Activated CD8-positive, alpha-beta memory T cell treated with anti-CD3 and anti-CD28 coated beads for 24 hours (primary cell): ENCODE measurements around the gene DES.

ENCODE experiments used
- DNase-seq: peaks from one replicate; pipeline ENCODE4 v3.0.0-alpha.2; 2020

The DES gene

GRCh38 chr2:219441451-219442255 is 23.5 kb downstream of the DES start:
- peak; percentile 69 for DNase-seq

GRCh38 chr2:219442256-219443015 is 24.3 kb downstream of the DES start:
- DNase-seq: no peak

GRCh38 chr2:219443016-219443696 is 25.0 kb downstream of the DES start:
- no peak for DNase-seq

GRCh38 chr2:219443697-219444023 is 25.5 kb downstream of the DES start:
- DNase-seq: no peak

GRCh38 chr2:219444566-219445091 is 26.5 kb downstream of the DES start:
- DNase-seq: no peak

- DNase-seq: no peak
These were observed 27.1 kb downstream of the DES start for GRCh38 chr2:219445220-219445640.

GRCh38 chr2:219446101-219446504 is 27.9 kb downstream of the DES start:
- no peak for DNase-seq

- DNase-seq: no peak
These were observed 28.5 kb downstream of the DES start for GRCh38 chr2:219446689-219447088.

GRCh38 chr2:219447242-219448098 is 29.3 kb downstream of the DES start:
- no peak for DNase-seq

- DNase-seq: peak; percentile 81
These were observed 30.1 kb downstream of the DES start for GRCh38 chr2:219448099-219448775.

- DNase-seq: peak; percentile 81
These were observed 30.7 kb downstream of the DES start for GRCh38 chr2:219448776-219449341.

GRCh38 chr2:219449609-219450008 is 31.4 kb downstream of the DES start:
- DNase-seq: no peak

- no peak for DNase-seq
These were observed 33.6 kb downstream of the DES start for GRCh38 chr2:219451661-219452360.

- no peak for DNase-seq
These were observed 34.5 kb downstream of the DES start for GRCh38 chr2:219452361-219453317.

GRCh38 chr2:219453671-219454590 is 35.8 kb downstream of the DES start:
- DNase-seq: no peak

GRCh38 chr2:219455581-219455980 is 37.4 kb downstream of the DES start:
- DNase-seq: no peak

- no peak for DNase-seq
These were observed 39.7 kb downstream of the DES start for GRCh38 chr2:219457784-219458369.

GRCh38 chr2:219458996-219459395 is 40.8 kb downstream of the DES start:
- no peak for DNase-seq
